Measurements from ENCODE around the gene SMIM11.
"Not testable (repeated sequence)": the region's sequence is repeated elsewhere in the genome, so short reads cannot be mapped to it uniquely, and the experiment has no call there.

SMIM11 gene

GRCh38 chr21:34405686-34406085, 30.4 kb downstream of the SMIM11 start:
- not testable (repeated sequence) for H3K4me3 ChIP-seq (ENCODE audit: low read depth, low read length); DNase-seq (ENCODE audit: low read depth)

- H3K4me3 ChIP-seq (ENCODE audit: low read depth, low read length); DNase-seq (ENCODE audit: low read depth): not testable (repeated sequence)
Observed at GRCh38 chr21:34406102-34406501, 30.8 kb downstream of the SMIM11 start.

- not testable (repeated sequence) for H3K4me3 ChIP-seq (ENCODE audit: low read depth, low read length)
Observed at GRCh38 chr21:34406676-34407075, 31.4 kb downstream of the SMIM11 start.

GRCh38 chr21:34407294-34407693, 32.0 kb downstream of the SMIM11 start:
- DNase-seq (ENCODE audit: low read depth); H3K4me3 ChIP-seq (ENCODE audit: low read depth, low read length): not testable (repeated sequence)

More at GRCh38 chr21:34406676-34407075, 31.4 kb downstream of the SMIM11 start:
- DNase-seq (ENCODE audit: low read depth): not testable (repeated sequence)

GRCh38 chr21:34417448-34418077, 42.3 kb downstream of the SMIM11 start:
- not testable (repeated sequence) for DNase-seq (ENCODE audit: low read depth); H3K4me3 ChIP-seq (ENCODE audit: low read depth, low read length)

GRCh38 chr21:34423805-34424204, 48.5 kb downstream of the SMIM11 start, which contains the start of gene SMIM34:
TSS of gene SMIM34 (minus strand) at chr21:34423951. CDS start at chr21:34423839, 112 bp downstream.
- not testable (repeated sequence) for DNase-seq (ENCODE audit: low read depth); H3K4me3 ChIP-seq (ENCODE audit: low read depth, low read length)

GRCh38 chr21:34427339-34427738, 52.0 kb downstream of the SMIM11 start:
- DNase-seq (ENCODE audit: low read depth): not testable (repeated sequence)

GRCh38 chr21:34428441-34428840, 53.1 kb downstream of the SMIM11 start:
- not testable (repeated sequence) for DNase-seq (ENCODE audit: low read depth)

More at GRCh38 chr21:34427339-34427738, 52.0 kb downstream of the SMIM11 start:
- H3K4me3 ChIP-seq (ENCODE audit: low read depth, low read length): not testable (repeated sequence)

GRCh38 chr21:34429710-34430109, 54.4 kb downstream of the SMIM11 start:
- DNase-seq (ENCODE audit: low read depth): not testable (repeated sequence)

More at GRCh38 chr21:34428441-34428840, 53.1 kb downstream of the SMIM11 start:
- not testable (repeated sequence) for H3K4me3 ChIP-seq (ENCODE audit: low read depth, low read length)

More at GRCh38 chr21:34429710-34430109, 54.4 kb downstream of the SMIM11 start:
- not testable (repeated sequence) for H3K4me3 ChIP-seq (ENCODE audit: low read depth, low read length)

Data from skeletal muscle cell (primary cell).